ENCODE measurements around the gene CEP192. TPM values are rescaled to one million over a fixed set of nuclear protein-coding genes. Genes with fewer than 3 reads are reported as not detected.

CEP192 gene
- total and polyA plus RNA-seq, 2 of the 13 experiments (the other 11 are each of a cell fraction or from before 2014, with no cell fraction given): 15.3 to 24.7 TPM

DNA sequence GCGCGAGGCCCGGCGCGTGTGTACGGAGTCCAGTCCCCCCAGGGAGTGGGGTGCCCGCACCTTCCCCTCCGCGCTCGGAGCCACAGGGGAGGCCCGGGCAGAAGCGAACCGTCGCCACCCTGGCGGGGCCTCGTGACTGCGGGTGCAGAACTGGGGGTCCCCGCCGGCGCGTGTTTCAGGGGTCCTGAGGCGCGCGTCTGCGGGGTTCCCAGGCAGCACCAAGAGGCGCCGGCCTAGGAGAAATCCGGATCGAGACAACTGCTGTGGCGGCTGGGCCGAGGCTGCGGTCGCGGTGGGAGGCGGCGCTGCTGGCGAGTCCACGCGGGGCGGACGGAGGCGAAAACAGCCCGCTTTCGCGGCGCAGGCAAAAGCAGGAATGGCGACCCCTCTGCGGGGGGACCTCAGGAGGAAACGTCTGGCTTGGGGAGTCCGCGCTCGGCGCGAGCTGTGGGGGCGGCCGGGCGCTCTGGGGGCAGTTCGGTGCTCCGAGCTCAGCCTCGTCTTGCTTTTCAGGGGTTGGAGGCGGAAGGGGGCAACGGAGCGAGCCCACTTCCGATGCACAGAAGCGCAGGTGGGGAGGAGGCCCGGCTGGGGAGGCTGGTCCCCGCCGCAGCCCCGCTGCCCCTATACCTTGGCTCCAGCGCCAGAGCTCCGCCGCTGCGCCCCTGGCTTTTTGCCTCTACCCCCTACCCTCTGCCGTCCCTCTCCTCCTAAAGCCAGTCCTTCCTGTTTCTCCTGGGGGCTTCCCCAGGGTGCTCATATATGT is 145.9 kb downstream of the CEP192 start (continued):
- TF ChIP-seq, protein P1, sequence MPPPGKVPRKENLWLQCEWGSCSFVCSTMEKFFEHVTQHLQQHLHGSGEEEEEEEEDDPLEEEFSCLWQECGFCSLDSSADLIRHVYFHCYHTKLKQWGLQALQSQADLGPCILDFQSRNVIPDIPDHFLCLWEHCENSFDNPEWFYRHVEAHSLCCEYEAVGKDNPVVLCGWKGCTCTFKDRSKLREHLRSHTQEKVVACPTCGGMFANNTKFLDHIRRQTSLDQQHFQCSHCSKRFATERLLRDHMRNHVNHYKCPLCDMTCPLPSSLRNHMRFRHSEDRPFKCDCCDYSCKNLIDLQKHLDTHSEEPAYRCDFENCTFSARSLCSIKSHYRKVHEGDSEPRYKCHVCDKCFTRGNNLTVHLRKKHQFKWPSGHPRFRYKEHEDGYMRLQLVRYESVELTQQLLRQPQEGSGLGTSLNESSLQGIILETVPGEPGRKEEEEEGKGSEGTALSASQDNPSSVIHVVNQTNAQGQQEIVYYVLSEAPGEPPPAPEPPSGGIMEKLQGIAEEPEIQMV (CRISPR knock-in tag; IDR thresholded peaks at IDR 0.05; ENCODE audit: low read depth): peak; percentile 90
- TF ChIP-seq MBNL3 (CRISPR knock-in tag; conservative IDR thresholded peaks at IDR 0.05) (no peak), ATF7 (IDR thresholded peaks at IDR 0.05) (no peak), ATF7 (CRISPR knock-in tag; IDR thresholded peaks at IDR 0.05) (no peak)
- TF ChIP-seq, protein P2, sequence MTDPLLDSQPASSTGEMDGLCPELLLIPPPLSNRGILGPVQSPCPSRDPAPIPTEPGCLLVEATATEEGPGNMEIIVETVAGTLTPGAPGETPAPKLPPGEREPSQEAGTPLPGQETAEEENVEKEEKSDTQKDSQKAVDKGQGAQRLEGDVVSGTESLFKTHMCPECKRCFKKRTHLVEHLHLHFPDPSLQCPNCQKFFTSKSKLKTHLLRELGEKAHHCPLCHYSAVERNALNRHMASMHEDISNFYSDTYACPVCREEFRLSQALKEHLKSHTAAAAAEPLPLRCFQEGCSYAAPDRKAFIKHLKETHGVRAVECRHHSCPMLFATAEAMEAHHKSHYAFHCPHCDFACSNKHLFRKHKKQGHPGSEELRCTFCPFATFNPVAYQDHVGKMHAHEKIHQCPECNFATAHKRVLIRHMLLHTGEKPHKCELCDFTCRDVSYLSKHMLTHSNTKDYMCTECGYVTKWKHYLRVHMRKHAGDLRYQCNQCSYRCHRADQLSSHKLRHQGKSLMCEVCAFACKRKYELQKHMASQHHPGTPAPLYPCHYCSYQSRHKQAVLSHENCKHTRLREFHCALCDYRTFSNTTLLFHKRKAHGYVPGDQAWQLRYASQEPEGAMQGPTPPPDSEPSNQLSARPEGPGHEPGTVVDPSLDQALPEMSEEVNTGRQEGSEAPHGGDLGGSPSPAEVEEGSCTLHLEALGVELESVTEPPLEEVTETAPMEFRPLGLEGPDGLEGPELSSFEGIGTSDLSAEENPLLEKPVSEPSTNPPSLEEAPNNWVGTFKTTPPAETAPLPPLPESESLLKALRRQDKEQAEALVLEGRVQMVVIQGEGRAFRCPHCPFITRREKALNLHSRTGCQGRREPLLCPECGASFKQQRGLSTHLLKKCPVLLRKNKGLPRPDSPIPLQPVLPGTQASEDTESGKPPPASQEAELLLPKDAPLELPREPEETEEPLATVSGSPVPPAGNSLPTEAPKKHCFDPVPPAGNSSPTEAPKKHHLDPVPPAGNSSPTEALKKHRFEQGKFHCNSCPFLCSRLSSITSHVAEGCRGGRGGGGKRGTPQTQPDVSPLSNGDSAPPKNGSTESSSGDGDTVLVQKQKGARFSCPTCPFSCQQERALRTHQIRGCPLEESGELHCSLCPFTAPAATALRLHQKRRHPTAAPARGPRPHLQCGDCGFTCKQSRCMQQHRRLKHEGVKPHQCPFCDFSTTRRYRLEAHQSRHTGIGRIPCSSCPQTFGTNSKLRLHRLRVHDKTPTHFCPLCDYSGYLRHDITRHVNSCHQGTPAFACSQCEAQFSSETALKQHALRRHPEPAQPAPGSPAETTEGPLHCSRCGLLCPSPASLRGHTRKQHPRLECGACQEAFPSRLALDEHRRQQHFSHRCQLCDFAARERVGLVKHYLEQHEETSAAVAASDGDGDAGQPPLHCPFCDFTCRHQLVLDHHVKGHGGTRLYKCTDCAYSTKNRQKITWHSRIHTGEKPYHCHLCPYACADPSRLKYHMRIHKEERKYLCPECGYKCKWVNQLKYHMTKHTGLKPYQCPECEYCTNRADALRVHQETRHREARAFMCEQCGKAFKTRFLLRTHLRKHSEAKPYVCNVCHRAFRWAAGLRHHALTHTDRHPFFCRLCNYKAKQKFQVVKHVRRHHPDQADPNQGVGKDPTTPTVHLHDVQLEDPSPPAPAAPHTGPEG (CRISPR knock-in tag; IDR thresholded peaks at IDR 0.05): no peak; the same call in 1 of the 2 replicates

Data from HepG2 (cell line).